ENCODE data around the gene DENND4C.

The DENND4C gene

GRCh38 chr9:19224563-19224962, 5.9 kb upstream of the DENND4C start:
- no peak overlapping the region for H3K4me2 ChIP-seq (ENCODE audit: low read length)
- no peaks in the 10 kb centered on the region for H3K79me2 ChIP-seq (ENCODE audit: low read length)
- H3K4me1 ChIP-seq (ENCODE audit: low read length) = peaks cover 6% of the 10 kb centered on the region; the same call in 1 of the 2 replicates
- H3K27ac ChIP-seq (ENCODE audit: low read length) = no peak overlapping the region
- no peak overlapping the region for H2AFZ ChIP-seq (ENCODE audit: low read depth, low read length)
- H4K20me1 ChIP-seq (ENCODE audit: insufficient read depth, low read length) = no peaks in the 10 kb centered on the region
- TF ChIP-seq CTCF (IDR thresholded peaks at IDR 0.05; ENCODE audit: low read depth, low read length) (no peak), EZH2phosphoT487 (IDR thresholded peaks at IDR 0.05; ENCODE audit: low read depth) (no peak)
- no peaks in the 10 kb centered on the region for H3K27me3 ChIP-seq (ENCODE audit: low read depth, low read length)
- H3K36me3 ChIP-seq (replicated peaks; ENCODE audit: low read depth, low read length) = no peaks in the 10 kb centered on the region
- H3K4me3 ChIP-seq (ENCODE audit: low read length) = no peak overlapping the region
- no peaks in the 10 kb centered on the region for H3K9me3 ChIP-seq (ENCODE audit: insufficient read depth, low read length)
- no peak overlapping the region for H3K9ac ChIP-seq (ENCODE audit: low read length)

GRCh38 chr9:19229595-19230354, 718 bp upstream of the DENND4C start:
- Histone ChIP-seq H4K20me1 (ENCODE audit: insufficient read depth, low read length) (peaks cover 5% of the 10 kb centered on the region; the same call in 1 of the 2 replicates), H3K4me1 (ENCODE audit: low read length) (peaks cover 22% of the 10 kb centered on the region), H2AFZ (ENCODE audit: low read depth, low read length) (peak overlapping the region; percentile 93), H3K4me2 (ENCODE audit: low read length) (peak overlapping the region; percentile 77), H3K9me3 (ENCODE audit: insufficient read depth, low read length) (no peaks in the 10 kb centered on the region), H3K27me3 (ENCODE audit: low read depth, low read length) (no peaks in the 10 kb centered on the region), H3K9ac (ENCODE audit: low read length) (peak overlapping the region; percentile 99), H3K27ac (ENCODE audit: low read length) (peak overlapping the region; percentile 88), H3K36me3 (replicated peaks; ENCODE audit: low read depth, low read length) (peaks cover 10% of the 10 kb centered on the region), H3K4me3 (ENCODE audit: low read length) (peak overlapping the region; percentile 78), H3K79me2 (ENCODE audit: low read length) (peaks cover 43% of the 10 kb centered on the region)
- TF ChIP-seq EZH2phosphoT487 (IDR thresholded peaks at IDR 0.05; ENCODE audit: low read depth) = no peak
- no peak for TF ChIP-seq CTCF (IDR thresholded peaks at IDR 0.05; ENCODE audit: low read depth, low read length)

- Histone ChIP-seq H3K4me2 (ENCODE audit: low read length) (peak overlapping the region; percentile 74), H3K9me3 (ENCODE audit: insufficient read depth, low read length) (no peaks in the 10 kb centered on the region), H3K9ac (ENCODE audit: low read length) (peak overlapping the region; percentile 99), H3K4me3 (ENCODE audit: low read length) (peak overlapping the region; percentile 78), H3K79me2 (ENCODE audit: low read length) (peaks cover 58% of the 10 kb centered on the region), H4K20me1 (ENCODE audit: insufficient read depth, low read length) (peaks cover 20% of the 10 kb centered on the region), H3K27me3 (ENCODE audit: low read depth, low read length) (no peaks in the 10 kb centered on the region), H3K36me3 (replicated peaks; ENCODE audit: low read depth, low read length) (peaks cover 19% of the 10 kb centered on the region), H3K4me1 (ENCODE audit: low read length) (peaks cover 25% of the 10 kb centered on the region), H2AFZ (ENCODE audit: low read depth, low read length) (no peak overlapping the region), H3K27ac (ENCODE audit: low read length) (peak overlapping the region; percentile 88)
- TF ChIP-seq CTCF (IDR thresholded peaks at IDR 0.05; ENCODE audit: low read depth, low read length) = no peak
- TF ChIP-seq EZH2phosphoT487 (IDR thresholded peaks at IDR 0.05; ENCODE audit: low read depth) = no peak
These were observed 822 bp downstream of the DENND4C start for GRCh38 chr9:19231126-19231903.
